GM13976 (cell line): ENCODE results near the gene SIGLEC14.

Source experiments
- DNase-seq: peaks from one replicate; pipeline ENCODE4 v3.0.0; 2012; ENCODE audit warnings: low spot score
- CTCF ChIP-seq: IDR thresholded peaks from 2 replicates; pipeline ENCODE4 v1.5.1; 2012; ENCODE audit warnings: borderline replicate concordance, mild to moderate bottlenecking; ENCODE audit not compliant: insufficient read depth; ENCODE audit errors: extremely low read depth, missing control alignments, control extremely low read depth
- in situ Hi-C: fragments of 300-500 bp; cut with MboI; formaldehyde crosslinking; loops from one replicate; pipeline ENCODE4 v1.12.0; 2022; ENCODE audit warnings: low sequenced_read_pairs, mixed read lengths, inconsistent platforms; ENCODE audit not compliant: unreplicated experiment

SIGLEC14 gene

GRCh38 chr19:51626675-51627074 is 19.9 kb downstream of the SIGLEC14 start:
- DNase-seq: no peak
- TF ChIP-seq CTCF: no peak
- in situ Hi-C loops: no loop called here

GRCh38 chr19:51621178-51621577 is 25.4 kb downstream of the SIGLEC14 start:
- DNase-seq: peak; percentile 71
- in situ Hi-C loops: no loop called here

GRCh38 chr19:51615991-51616390 is 30.6 kb downstream of the SIGLEC14 start:
- TF ChIP-seq CTCF: no peak
- in situ Hi-C loops: no loop called here
- no peak for DNase-seq

More at GRCh38 chr19:51621178-51621577, 25.4 kb downstream of the SIGLEC14 start:
- no peak for TF ChIP-seq CTCF

GRCh38 chr19:51614789-51615188 is 31.8 kb downstream of the SIGLEC14 start:
- TF ChIP-seq CTCF: no peak
- in situ Hi-C loops: no loop called here

GRCh38 chr19:51610576-51610975 is 36.0 kb downstream of the SIGLEC14 start:
- TF ChIP-seq CTCF: no peak
- in situ Hi-C loops: no loop called here
- no peak for DNase-seq

More at GRCh38 chr19:51614789-51615188, 31.8 kb downstream of the SIGLEC14 start:
- no peak for DNase-seq

GRCh38 chr19:51607920-51608562 is 38.6 kb downstream of the SIGLEC14 start:
- TF ChIP-seq CTCF: peak; percentile 54
- in situ Hi-C loops: no loop called here
- DNase-seq: peak; percentile 58
